NCI-H2107 treated with DMSO at 0.1 percent for 48 hours (cell line): Measurements from ENCODE around the gene ALPI.
A peak's percentile ranks its signal among the peaks of the same experiment; 100 is the strongest.
"Not testable (repeated sequence)": the region's sequence is repeated elsewhere in the genome, so short reads cannot be mapped to it uniquely, and the experiment has no call there.

Experiments used
- DNase-seq: peaks from one replicate; lab custom pipeline; 2025; ENCODE audit not compliant: unreplicated experiment; lab: John Stamatoyannopoulos, UW

Gene ALPI

DNA sequence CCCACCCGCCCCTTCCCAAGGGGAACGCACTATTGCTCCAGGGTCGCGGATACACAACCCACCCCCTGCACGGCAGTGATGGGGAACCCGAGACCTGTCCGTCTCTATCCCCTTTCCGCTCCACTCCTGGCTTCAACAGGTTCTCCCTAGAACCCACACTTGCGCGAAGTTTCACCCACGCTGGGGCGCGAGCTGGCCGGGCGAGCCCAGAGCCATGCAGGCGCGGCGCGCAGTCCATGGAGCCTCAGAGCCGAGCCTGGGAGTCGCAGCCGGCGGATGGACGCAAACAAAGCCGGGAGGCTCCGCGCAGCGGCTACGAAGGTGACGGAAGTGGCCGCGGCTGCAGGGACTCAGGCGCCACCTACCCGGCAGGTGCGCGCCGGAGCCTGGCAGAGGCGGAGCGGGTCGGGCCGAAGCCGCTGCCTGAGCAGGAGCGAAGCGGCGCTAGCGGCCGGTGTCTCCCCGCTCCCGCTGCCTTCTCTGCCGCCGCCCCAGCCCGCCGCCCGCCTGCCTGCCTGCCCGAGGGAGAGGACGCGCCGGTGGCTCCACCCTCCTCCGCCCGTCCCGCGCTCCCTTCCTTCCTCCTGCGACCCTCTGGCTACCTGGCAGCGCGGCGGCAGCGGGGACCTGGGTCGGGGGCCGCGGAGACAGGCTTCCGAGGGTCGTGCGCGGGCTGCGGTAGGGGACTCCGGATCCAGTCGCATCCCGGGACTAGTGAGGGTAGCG, 35.3 kb upstream of the ALPI start:
- peak; percentile 3 for DNase-seq

DNA sequence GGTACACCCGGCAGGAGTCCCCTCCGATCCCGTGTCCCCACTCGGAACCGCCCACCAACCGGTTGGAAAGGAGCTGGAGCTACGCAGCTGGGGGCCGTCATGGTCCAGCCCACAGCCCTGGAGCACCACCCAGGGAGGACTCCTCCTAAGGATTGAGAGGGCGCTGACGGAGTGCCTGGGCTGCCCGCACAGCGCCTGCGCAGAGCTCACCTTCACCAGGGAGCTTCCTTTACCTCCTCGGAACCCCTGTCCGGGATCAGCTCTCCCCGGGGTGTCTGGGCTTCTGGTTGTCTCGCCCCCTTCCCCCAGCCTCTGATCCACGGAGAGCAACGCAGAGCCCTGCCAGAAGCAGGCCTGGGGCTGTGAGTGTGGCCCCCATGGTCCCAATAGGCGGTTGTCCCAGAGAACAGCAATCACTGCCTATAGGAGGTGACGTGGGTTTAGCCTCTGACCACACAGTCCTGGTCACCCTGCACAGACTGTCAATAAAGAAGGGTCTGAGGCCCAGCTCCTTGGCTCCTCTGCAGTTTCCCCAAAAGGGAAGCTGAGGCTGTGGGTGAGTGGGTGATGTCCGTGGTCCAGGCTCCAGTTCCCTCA, 34.7 kb upstream of the ALPI start:
- DNase-seq, result no peak

DNA sequence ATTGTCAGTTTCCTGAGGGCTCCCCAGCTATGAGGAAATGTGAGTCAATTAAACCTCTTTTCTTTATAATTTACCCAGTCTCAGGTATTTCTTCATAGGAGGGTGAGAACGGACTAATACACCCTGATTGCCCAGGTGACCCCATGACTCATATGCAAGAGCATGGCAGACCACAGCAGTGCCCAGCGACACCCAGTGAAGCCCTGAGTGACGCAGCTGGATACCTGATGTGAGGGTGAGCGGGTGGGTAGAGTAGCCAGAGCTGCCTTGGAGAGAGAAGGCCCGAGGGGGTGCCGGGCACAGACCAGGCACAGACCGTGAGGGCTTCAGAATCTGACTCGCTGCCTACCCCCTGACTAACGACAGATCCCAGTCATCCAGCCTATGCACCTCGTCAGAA, 33.9 kb upstream of the ALPI start:
- DNase-seq, result no peak

DNA sequence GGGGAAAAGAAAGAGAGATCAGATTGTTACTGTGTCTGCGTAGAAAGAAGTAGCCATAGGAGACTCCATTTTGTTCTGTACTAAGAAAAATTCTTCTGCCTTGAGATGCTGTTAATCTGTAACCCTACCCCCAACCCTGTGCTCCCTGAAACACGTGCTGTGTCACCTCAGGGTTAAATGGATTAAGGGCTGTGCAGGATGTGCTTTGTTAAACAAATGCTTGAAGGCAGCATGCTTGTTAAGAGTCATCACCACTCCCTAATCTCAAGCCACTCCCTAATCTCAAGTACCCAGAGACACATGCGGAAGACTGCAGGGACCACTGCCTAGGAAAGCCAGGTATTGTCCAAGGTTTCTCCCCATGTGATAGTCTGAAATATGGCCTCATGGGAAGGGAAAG, 33.0 kb upstream of the ALPI start:
- DNase-seq, result not testable (repeated sequence)

DNA sequence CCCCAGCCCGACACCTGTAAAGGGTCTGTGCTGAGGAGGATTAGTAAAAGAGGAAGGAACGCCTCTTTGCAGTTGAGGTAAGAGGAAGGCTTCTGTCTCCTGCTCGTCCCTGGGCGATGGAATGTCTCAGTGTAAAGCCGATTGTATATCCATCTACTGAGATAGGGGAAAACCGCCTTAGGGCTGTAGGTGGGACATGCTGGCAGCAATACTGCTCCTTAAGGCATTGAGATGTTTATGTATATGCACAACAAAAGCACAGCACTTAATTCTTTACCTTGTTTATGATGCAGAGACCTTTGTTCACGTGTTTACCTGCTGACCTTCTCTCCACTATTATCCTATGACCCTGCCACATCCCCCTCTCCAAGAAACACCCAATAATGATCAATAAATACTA, 32.5 kb upstream of the ALPI start:
- DNase-seq, result not testable (repeated sequence)

DNA sequence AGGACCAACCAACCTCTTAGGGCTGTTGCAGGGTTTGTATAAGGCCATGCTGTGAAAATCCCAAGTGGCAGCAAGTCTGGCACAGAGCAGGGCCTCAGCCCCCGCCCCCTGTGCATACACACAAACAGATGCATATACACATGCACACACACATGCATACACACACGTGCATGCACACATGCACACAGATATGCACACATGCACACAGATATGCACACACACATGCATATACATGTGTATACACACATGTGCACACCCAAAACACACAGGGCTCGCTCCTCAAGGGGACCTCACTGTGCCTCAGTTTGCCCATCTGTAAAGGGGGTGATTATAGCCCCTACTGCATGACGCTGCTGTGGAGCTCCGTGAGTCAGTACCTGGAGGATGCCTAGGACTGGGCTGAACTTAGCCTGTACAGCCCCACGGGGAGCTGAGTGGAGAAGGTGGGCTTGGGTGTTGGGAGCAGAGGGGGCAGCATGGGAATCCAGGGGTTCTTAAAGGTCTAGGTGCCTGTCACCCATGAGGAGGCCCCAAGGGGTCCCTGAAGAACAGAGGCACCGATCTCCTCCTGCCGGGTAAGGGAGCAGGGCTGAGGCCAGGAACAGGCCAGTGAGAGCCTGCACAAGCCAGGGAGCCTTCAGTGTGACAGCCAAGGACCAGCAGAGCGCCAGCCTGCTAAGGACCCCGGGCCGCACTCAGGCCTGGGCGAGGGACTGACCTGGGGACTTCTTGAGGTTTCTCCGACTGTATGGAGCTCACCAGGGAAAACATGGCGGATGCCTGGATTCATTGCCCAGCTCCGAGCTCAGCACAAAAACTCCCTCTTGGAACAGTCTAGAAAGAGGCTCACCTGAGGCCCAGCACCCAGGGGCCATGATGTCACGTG, 24.0 kb upstream of the ALPI start:
- DNase-seq, result no peak

DNA sequence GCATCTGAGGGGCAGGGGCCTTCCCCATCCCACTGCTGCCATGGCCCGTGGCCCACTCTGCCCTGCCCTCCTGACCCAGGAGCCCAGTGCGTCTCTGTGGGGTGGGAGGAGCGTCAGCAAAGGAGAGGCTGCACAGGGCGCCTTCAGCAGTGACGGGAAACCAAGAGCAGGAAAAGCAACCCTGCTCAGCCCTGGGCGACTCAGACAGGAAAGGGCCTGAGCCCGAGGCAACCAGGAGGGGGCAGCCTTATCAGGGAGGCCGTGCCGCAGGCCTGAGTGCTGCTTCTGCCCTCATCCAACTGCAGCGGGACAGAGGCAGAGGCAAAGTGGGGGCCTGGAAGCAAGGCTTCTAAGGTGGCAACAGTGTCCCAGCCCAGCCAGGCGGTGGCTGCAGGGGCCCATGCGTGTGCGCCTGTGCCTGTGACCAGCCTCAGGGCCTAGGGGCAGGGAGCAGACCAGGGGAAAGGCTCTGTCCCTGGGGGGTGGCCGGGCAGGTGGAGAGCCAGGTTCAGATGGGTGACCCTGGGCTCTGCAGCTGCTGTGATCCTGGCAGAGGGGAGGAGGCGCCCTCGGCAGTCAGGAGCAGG, 23.3 kb upstream of the ALPI start:
- no peak for DNase-seq

DNA sequence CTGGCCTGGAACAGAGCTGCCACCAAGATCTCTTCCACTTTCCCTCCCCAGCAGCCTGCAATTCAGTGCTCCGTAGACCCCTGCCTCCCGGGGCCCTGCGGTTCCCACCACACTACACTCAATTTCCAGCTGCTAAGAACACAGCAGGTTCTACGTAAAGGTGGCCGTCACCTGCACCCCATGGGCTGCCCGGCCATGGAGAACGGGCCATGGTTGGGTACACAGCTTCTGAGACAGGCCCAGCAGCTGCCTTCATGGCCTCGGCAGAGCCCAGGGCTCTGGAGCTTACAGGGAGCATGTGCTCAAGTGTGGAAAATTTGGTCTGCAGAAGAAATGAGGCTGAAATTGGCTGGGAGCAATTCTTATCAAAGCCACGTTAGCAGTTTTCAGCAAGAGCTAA, 22.3 kb upstream of the ALPI start:
- not testable (repeated sequence) for DNase-seq

DNA sequence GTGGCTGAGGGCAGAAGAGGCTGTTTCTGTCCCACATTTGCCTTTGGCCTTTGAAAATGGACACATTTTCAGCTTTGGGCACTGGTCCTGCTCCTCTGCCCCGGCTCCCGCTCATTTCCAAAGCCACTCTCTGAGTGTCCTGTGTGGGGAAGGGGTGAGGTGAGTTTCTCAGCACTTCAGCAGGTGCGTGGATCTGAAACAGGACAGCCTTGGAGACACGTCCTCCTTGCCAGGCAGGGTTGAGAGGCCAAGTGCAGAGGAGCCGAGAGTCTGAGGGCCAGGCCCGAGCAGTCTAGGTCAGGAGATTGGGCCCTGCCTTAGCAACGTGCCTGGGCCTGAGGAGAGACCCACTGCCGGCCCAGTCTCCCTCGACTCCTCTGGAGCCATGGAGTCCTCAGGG, 21.9 kb upstream of the ALPI start:
- no peak for DNase-seq

DNA sequence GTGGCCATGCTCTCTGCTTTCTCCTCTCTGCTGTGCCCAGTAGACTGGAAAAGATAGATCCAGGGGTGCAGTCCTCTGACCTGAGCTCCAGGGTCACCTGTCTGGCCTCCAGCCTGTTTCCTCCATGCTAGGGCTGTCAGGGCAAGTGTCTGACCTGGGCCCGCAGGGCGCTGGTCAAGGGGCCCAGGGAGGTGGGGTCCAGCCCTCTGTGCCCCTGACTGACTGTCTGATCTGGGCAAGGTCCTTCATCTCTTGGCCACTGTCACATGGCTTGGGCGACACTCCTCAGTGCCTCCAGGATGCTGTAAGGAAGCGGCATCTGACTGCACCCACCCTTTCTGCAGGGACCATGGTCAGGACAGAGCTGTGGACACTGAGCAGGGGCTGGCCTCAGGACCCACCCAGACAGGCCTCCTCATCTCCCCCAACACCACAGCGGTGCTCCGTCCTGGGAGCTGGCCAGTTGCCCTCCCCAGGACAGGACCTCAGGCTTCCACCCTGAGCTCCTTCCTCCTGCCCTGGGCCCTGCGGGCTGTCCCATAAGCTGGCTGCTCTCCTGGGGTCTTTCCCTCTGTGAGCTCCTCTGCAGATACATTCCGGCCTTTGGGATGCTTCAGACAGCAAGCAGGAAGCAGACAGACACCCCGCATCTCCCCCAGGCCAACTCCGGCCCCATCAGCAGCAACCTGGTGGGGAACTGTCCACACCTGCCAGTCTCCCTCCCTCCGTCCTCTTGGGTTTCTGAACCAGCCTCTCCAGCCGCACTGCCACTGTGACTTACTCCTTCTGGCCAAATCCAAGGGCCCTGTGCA, 21.2 kb upstream of the ALPI start:
- DNase-seq, result no peak

DNA sequence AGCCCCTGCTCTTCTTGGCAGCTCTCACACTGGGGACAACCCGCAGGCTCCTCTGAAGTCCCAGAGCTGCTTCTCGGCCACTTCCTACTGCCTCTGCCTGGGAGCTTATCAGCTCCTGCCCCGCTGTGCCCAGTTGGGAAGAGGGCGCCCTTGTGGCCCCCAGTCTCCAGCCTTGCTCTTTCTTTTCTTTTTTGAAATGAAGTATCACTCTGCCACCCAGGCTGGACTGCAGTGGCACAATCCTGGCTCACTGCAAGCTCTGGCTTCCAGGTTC, 20.6 kb upstream of the ALPI start:
- no peak for DNase-seq

DNA sequence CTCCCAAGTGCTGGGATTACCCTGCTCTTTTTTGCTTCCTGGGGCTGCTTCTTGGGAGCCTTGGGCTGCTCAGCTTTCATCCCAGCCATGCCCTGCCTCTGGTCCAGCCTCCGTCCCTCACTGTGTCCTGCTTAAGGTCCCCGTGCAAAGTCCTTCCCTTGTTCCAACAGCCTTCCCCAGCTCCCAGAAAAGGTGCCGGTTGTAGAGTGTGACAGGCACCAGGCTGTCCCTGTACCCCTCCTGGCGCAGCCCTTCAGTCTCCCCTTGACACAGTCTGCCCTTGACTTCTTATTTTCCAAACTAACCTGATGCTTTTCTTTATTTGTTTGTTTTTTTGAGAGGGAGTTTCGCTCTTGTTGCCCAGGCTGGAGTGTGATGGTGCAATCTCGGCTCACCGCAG, 20.1 kb upstream of the ALPI start:
- no peak for DNase-seq

DNA sequence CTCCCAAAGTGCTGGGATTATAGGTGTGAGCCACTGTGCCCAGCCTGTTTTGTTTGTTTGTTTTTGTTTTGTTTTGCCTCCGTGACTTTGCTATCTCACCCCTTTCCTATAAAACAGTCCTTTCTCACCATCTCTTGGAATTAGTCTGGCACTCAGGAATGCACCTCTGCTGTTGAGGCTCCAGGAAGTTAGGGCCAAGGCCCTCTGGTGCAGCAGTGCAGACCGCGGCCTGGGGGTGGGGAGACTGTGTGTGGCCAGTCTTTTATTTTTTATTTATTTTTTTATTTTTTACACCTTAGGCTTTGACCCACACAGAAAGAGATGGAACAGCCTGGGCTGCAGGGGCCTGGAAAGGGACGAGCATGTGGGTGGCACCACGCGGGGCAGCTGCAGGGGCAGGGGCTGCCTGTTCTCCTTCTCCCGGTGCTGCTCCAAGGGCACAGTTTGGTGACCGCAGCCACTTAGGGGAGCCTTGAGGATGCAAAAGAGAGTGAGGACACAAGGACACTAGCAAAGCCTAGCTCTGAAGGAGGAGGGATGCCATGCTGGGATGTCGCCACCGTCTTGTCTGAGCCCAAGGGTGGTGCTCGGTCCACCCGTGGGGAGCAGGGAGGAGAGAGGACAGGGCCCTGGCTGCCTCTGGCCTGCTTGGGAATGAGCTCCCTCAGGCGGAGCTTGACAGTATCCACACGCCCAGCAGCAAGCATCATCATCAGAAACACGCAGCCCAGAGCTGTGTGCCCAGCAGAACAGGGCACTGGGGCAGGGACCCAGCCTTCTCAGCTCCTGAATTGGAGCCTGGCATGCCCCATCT, 19.4 kb upstream of the ALPI start:
- no peak for DNase-seq

DNA sequence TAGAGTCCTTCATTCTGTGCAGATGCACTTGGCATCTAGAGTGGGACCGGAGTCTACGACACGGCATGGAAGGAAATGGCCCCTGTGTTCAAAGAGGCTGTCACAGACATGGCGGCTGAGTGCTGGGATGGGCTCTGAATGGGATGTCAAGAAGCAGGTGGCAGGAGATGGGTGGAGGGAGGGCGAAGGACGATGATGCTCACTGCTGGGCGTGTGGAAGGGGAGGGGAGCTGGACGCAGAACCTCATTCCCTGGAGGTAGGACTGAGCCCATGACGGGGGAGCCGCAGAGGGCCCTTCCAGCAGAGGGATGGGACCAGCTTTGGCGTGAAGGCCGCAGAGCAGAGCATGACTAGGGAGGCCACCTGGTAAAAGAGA, 18.8 kb upstream of the ALPI start:
- no peak for DNase-seq

DNA sequence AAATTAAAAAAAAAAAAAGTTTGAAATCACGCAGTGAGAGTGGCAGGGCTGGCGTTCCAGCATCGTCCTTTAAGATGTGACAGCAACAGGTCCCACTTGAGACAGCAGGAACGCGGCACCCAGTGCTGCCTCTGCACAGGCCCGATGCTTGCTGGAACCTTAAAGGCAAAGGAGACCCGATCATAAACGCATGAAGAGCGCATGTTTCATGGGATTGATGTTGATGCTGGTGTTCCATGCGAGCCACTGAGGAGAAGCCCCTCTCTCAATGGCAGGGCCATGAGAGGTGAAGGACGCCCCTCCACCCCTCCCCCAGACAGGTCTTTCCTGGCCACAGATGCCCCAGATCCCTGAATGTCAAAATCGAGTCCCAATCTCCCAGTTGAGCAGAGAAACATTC, 17.9 kb upstream of the ALPI start:
- no peak for DNase-seq

DNA sequence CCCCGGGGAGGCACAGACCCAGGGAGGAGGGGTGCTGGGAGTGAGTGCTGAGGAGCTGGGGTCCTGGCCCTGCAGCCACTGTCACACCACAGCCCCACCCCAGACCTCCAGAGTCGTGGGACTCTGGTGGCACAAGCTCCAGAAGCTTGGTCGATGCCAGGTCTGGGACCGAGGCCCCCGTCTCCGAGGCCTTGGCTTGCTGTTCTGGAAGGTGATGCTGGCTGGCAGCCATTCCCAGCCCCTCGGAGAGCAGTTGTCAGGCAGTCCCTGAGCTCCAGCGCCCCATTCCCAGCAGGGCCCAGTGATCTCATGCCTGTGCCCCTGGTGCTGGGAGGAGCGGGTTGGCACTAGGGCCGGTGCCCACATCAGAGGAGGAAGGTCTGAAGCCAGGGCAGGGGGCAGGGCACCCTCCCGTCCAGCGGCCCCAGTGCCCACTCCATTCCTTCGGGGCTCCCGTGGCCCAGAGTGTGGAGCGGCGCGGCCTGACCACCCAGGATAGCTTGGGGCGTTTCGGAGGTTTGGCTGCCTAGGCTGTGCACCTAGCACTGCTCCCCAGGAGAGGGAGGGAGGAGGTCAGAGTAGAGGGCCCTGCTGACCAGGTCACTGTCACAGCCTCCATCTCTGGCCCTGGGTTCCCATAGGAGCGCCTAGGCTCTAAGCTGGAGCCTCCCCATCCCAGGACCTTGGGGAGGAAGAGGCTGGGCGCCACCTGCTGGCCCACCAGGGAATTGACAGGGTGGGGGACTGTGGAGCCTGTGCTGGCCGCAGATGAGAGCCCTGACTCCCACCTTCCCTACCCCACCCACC, 16.8 kb upstream of the ALPI start:
- no peak for DNase-seq

DNA sequence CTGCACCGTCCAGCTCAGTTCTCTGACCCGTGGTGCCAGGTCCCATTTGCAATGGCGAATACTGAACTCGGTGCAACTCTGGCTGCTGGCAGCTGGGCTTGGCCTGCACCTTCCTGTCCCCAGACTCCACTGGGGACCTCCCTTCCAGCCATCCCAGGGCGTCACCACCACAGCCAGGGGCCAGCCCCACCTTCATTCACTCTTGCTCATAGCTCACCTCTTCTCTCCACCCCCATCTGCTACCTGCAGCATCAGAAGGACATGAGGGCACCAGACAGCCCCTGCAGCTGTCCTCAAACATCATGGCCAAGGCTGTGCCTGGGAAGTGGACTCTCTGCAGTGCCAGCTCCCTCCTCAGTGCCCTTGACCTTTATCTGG, 16.2 kb upstream of the ALPI start:
- no peak for DNase-seq

DNA sequence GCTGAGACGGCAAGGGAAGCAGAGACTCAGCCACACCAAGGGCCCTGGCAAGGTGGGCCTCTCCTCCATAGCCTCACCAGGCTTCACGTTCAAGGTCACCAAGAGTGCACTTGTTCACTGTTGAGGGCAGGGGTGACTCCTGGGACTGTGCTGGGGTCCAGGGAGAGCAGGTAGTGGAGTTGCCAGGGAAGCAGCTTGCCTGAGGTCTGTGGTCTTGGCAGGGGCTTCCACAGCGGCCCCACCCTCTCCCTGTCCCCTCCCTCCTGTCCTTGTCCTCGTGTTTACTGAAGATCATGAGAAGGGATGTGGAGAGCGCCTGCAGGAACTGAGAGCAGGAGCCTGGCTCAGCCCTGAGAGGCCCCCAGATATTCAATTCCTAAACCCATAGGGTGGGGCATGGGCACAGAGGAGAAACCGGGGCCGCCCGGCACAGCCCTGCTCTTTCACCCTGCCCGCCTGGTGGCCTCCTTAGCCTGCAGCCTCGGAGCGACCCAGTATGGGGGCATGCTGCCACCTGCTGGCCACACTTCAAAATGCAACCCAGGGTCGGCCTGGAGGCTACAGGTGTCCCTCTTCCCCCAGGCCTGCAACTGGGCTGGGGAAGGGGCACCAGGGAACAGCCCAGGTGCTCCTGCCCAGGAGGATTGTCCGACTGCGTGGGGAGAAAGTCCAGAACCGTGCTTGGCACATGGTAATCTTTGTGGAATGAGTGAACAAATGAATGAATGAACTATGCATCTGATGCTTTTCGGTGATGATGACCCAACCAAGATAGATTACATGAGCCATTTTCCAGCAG, 15.5 kb upstream of the ALPI start:
- DNase-seq, result peak; percentile 32

DNA sequence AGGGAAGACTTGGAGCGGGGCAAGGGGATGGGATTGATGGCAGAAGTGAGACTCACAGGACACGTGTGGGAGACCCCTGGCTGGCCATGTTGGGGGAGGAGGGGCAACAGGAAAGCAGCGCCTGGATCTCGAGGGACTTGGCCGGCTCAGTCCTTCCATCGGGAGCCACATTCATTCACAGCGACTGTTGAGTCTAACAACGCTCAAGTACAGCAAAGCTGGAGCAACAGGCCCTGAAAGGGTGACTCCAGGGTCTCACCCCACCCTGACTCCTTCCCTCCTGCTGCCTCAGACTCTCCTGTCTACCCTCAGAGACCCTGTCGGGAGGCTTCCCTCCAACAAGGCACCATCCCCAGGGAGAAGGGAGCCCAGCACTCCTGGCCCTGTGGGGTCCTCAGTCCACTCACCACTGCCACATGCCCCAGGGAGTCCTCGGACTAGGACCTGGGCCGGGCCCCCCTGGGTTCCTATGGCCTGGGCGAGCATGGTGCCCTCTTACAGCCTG, 14.8 kb upstream of the ALPI start:
- no peak for DNase-seq
